ENCODE data around the gene ZFAND3.

ZFAND3 gene

GRCh38 chr6:38174806-38175495 is 355.4 kb downstream of the ZFAND3 start:
- no peak overlapping the region for H2AFZ ChIP-seq (ENCODE audit: low read length)
- H3K9me2 ChIP-seq (replicated peaks; ENCODE audit: insufficient read depth, low read length), result no peaks in the 10 kb centered on the region
- no peaks in the 10 kb centered on the region for H3K36me3 ChIP-seq (replicated peaks; ENCODE audit: insufficient read depth, low read length)
- no peak overlapping the region for H3K4me3 ChIP-seq (ENCODE audit: low read length)
- H3K9ac ChIP-seq (ENCODE audit: low read length), result no peak overlapping the region
- no peaks in the 10 kb centered on the region for H3K9me3 ChIP-seq (replicated peaks; ENCODE audit: insufficient read depth, low read length)
- TF ChIP-seq EZH2phosphoT487 (IDR thresholded peaks at IDR 0.05; ENCODE audit: low read length), result no peak
- no peak for TF ChIP-seq EZH2 (optimal IDR thresholded peaks at IDR 0.05; ENCODE audit: low read depth, low read length)
- no peak for TF ChIP-seq CTCF (IDR thresholded peaks at IDR 0.05; ENCODE audit: low read length)
- no peak for DNase-seq
- H3K79me2 ChIP-seq (ENCODE audit: low read length), result no peaks in the 10 kb centered on the region
- no peaks in the 10 kb centered on the region for H3F3A ChIP-seq (ENCODE audit: insufficient read depth, low read length)
- no peaks in the 10 kb centered on the region for H4K20me1 ChIP-seq (ENCODE audit: insufficient read depth, low read length)
- no peaks in the 10 kb centered on the region for H3K4me1 ChIP-seq (ENCODE audit: low read length)
- no peak overlapping the region for H3K4me2 ChIP-seq (ENCODE audit: low read depth, low read length)
- H3K27ac ChIP-seq (ENCODE audit: low read length), result no peak overlapping the region
- no peaks in the 10 kb centered on the region for H3K27me3 ChIP-seq (replicated peaks; ENCODE audit: insufficient read depth, low read length)

GRCh38 chr6:38175786-38176185 is 356.3 kb downstream of the ZFAND3 start:
- Histone ChIP-seq H3K27ac (ENCODE audit: low read length) (no peak overlapping the region), H4K20me1 (ENCODE audit: insufficient read depth, low read length) (no peaks in the 10 kb centered on the region), H3K36me3 (replicated peaks; ENCODE audit: insufficient read depth, low read length) (no peaks in the 10 kb centered on the region), H3K79me2 (ENCODE audit: low read length) (no peaks in the 10 kb centered on the region), H3K9ac (ENCODE audit: low read length) (no peak overlapping the region), H3K4me3 (ENCODE audit: low read length) (no peak overlapping the region), H3F3A (ENCODE audit: insufficient read depth, low read length) (no peaks in the 10 kb centered on the region), H3K9me2 (replicated peaks; ENCODE audit: insufficient read depth, low read length) (no peaks in the 10 kb centered on the region), H3K9me3 (replicated peaks; ENCODE audit: insufficient read depth, low read length) (no peaks in the 10 kb centered on the region), H3K27me3 (replicated peaks; ENCODE audit: insufficient read depth, low read length) (no peaks in the 10 kb centered on the region), H2AFZ (ENCODE audit: low read length) (no peak overlapping the region), H3K4me2 (ENCODE audit: low read depth, low read length) (no peak overlapping the region), H3K4me1 (ENCODE audit: low read length) (no peaks in the 10 kb centered on the region)
- TF ChIP-seq EZH2 (optimal IDR thresholded peaks at IDR 0.05; ENCODE audit: low read depth, low read length), result no peak
- no peak for TF ChIP-seq CTCF (IDR thresholded peaks at IDR 0.05; ENCODE audit: low read length)
- TF ChIP-seq EZH2phosphoT487 (IDR thresholded peaks at IDR 0.05; ENCODE audit: low read length), result no peak
- no peak for DNase-seq

- H2AFZ ChIP-seq (ENCODE audit: low read length), result no peak overlapping the region
- TF ChIP-seq EZH2phosphoT487 (IDR thresholded peaks at IDR 0.05; ENCODE audit: low read length) (no peak), EZH2 (optimal IDR thresholded peaks at IDR 0.05; ENCODE audit: low read depth, low read length) (no peak), CTCF (IDR thresholded peaks at IDR 0.05; ENCODE audit: low read length) (no peak)
Measured at GRCh38 chr6:38176797-38177751, 357.5 kb downstream of the ZFAND3 start.

More at GRCh38 chr6:38176797-38177751, 357.5 kb downstream of the ZFAND3 start:
- no peaks in the 10 kb centered on the region for H3K9me2 ChIP-seq (replicated peaks; ENCODE audit: insufficient read depth, low read length)
- no peak overlapping the region for H3K9ac ChIP-seq (ENCODE audit: low read length)
- no peaks in the 10 kb centered on the region for H3K36me3 ChIP-seq (replicated peaks; ENCODE audit: insufficient read depth, low read length)
- H3K4me2 ChIP-seq (ENCODE audit: low read depth, low read length), result no peak overlapping the region
- H3K27ac ChIP-seq (ENCODE audit: low read length), result no peak overlapping the region
- H3K4me1 ChIP-seq (ENCODE audit: low read length), result no peaks in the 10 kb centered on the region
- H4K20me1 ChIP-seq (ENCODE audit: insufficient read depth, low read length), result no peaks in the 10 kb centered on the region
- H3K9me3 ChIP-seq (replicated peaks; ENCODE audit: insufficient read depth, low read length), result no peaks in the 10 kb centered on the region
- no peak overlapping the region for H3K4me3 ChIP-seq (ENCODE audit: low read length)
- H3F3A ChIP-seq (ENCODE audit: insufficient read depth, low read length), result no peaks in the 10 kb centered on the region
- H3K79me2 ChIP-seq (ENCODE audit: low read length), result no peaks in the 10 kb centered on the region
- H3K27me3 ChIP-seq (replicated peaks; ENCODE audit: insufficient read depth, low read length), result no peaks in the 10 kb centered on the region
- no peak for DNase-seq
